Endothelial cell of hepatic sinusoid (primary cell): Measurements from ENCODE around the gene ZNF239.
"Not testable (repeated sequence)": the region's sequence is repeated elsewhere in the genome, so short reads cannot be mapped to it uniquely, and the experiment has no call there.

Experiments used
- in situ Hi-C: cut with HindIII; loops from 2 replicates; pipeline ENCODE4 v1.10.0; 2017; ENCODE audit warnings: low sequenced_read_pairs

The ZNF239 gene

GRCh38 chr10:43584051-43584450 is 9.6 kb upstream of the ZNF239 start:
- in situ Hi-C loops: no loop called here

GRCh38 chr10:43576580-43576979 is 2.2 kb upstream of the ZNF239 start:
- in situ Hi-C loops: no loop called here

- in situ Hi-C loops: no loop called here
Measured at GRCh38 chr10:43576062-43576461, 1.6 kb upstream of the ZNF239 start.

GRCh38 chr10:43574906-43575305 is 490 bp upstream of the ZNF239 start:
- in situ Hi-C loops: loop anchor here (5.0 kb wide), 3 partner anchors 32 to 93 kb away; partner anchors contain the start of gene ZNF485

GRCh38 chr10:43573250-43574000 is 991 bp downstream of the ZNF239 start:
- in situ Hi-C loops: loop anchor here (5.0 kb wide), 3 partner anchors 34 to 91 kb away; partner anchors contain the start of gene ZNF485

GRCh38 chr10:43570971-43571370 is 3.4 kb downstream of the ZNF239 start:
- in situ Hi-C loops: loop anchor here (5.0 kb wide), 3 partner anchors 36 to 89 kb away; partner anchors contain the start of gene ZNF485

GRCh38 chr10:43569681-43570080 is 4.7 kb downstream of the ZNF239 start:
- in situ Hi-C loops: loop anchor here (5.0 kb wide), 3 partner anchors 38 to 87 kb away; partner anchors contain the start of gene ZNF485

GRCh38 chr10:43557214-43557613 is 17.2 kb downstream of the ZNF239 start:
- in situ Hi-C loops: no loop called here

GRCh38 chr10:43543746-43544145 is 30.7 kb downstream of the ZNF239 start:
- in situ Hi-C loops: not testable (repeated sequence)

- in situ Hi-C loops: loop anchor here (5.0 kb wide), 1 partner anchor 48 kb away; the partner anchor contains the start of gene ZNF239
Measured at GRCh38 chr10:43524434-43525247, 49.8 kb downstream of the ZNF239 start.
